G401 (cell line): Measurements from ENCODE around the gene SCYL2. TPM values are rescaled to one million over a fixed set of nuclear protein-coding genes. Genes with fewer than 3 reads are reported as not detected.
A peak's percentile ranks its signal among the peaks of the same experiment; 100 is the strongest.
"Not testable (repeated sequence)": the region's sequence is repeated elsewhere in the genome, so short reads cannot be mapped to it uniquely, and the experiment has no call there.

Source experiments
- DNase-seq: peaks from one replicate; pipeline ENCODE4 v3.0.0-alpha.2; 2015; ENCODE audit warnings: low spot score
- in situ Hi-C: cut with HindIII; loops from 2 replicates; pipeline ENCODE4 v1.10.0; 2016; ENCODE audit warnings: low sequenced_read_pairs, mixed read lengths
- total RNA-seq: library from RNA; depleted of rRNA; stranded (reverse); fragments of >200 nt; shearing (Covaris generic); gene quantifications from 2 replicates; pipeline ENCODE4 v1.2.3, GENCODE V29; 2014

Gene SCYL2
- total RNA-seq, 1 experiment from 2014 or later = 10.9 TPM

GRCh38 chr12:100304334-100304733 lies 37.4 kb downstream of the SCYL2 start:
- DNase-seq, in situ Hi-C loops: not testable (repeated sequence)

- in situ Hi-C loops, DNase-seq: not testable (repeated sequence)
These were observed 41.2 kb downstream of the SCYL2 start for GRCh38 chr12:100308138-100308537.

GRCh38 chr12:100311317-100311716 lies 44.3 kb downstream of the SCYL2 start:
- in situ Hi-C loops = no loop called here
- DNase-seq = no peak

- no peak for DNase-seq
- in situ Hi-C loops = no loop called here
These were observed 50.4 kb downstream of the SCYL2 start for GRCh38 chr12:100317371-100317770.

DNA sequence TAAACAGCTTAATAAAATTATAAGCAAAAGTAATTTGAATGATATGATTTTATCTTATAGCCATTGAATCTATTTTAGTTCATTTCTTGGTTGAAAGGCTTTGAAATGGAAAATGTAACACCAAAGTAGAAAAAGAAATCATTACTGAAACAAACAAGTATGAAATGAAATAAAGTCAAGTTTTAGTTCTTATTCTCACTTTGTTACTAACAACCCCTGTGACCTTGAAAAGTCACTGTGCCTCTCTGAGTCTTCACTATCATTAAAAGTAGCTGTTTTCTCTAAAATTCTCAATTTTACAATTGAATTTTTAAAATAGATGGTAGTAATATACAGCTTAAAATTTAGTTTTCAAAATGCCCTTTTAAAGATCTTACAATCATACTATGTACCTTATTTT lies 57.5 kb downstream of the SCYL2 start:
- in situ Hi-C loops = no loop called here

GRCh38 chr12:100326208-100326607 lies 59.2 kb downstream of the SCYL2 start:
- in situ Hi-C loops = no loop called here

More for the DNA sequence above, 57.5 kb downstream of the SCYL2 start:
- no peak for DNase-seq

GRCh38 chr12:100329800-100330199 lies 62.8 kb downstream of the SCYL2 start:
- no peak for DNase-seq
- in situ Hi-C loops = no loop called here

More at GRCh38 chr12:100326208-100326607, 59.2 kb downstream of the SCYL2 start:
- no peak for DNase-seq

DNA sequence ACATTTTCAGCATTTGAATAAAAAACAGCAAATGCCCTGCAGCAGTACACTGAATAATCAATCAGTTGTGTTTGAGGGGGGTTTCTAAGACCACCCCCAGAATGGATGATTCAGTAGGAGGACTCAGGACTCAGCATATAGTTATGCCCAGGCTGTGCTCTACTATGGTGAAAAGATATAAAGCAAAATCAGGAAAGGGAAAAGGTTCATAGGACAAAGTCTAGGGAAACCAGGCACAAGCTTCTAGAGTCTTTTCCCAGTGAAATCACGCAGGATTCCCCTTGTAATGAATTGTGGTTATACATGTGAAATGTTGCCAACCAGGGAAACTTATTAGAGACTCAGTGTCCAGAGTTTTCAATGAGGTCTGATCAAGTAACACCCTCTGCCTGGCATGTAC lies 64.9 kb downstream of the SCYL2 start:
- in situ Hi-C loops = no loop called here
- no peak for DNase-seq

- in situ Hi-C loops = no loop called here
- DNase-seq = no peak
These were observed 65.9 kb downstream of the SCYL2 start for GRCh38 chr12:100332852-100333251.

DNA sequence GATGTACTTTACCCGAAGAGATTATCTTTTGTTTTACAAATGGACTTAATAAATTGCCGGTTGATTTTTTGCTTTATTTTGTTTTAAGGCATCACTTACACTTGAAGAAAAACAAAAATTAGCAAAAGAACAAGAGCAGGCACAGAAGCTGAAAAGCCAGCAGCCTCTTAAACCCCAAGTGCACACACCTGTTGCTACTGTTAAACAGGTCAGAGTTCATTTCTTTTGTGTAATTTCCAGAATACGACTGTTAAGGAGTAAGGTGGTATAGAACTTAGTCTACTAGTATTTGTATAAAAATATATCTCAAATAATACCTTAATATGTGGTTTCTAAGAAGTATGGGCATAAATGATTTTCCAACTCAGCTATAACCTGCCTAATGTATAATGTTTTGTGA lies 70.3 kb downstream of the SCYL2 start:
- in situ Hi-C loops = no loop called here
- DNase-seq = no peak

- in situ Hi-C loops = no loop called here
These were observed 70.8 kb downstream of the SCYL2 start for GRCh38 chr12:100337727-100338126.

GRCh38 chr12:100339071-100339470 lies 72.1 kb downstream of the SCYL2 start:
- in situ Hi-C loops = no loop called here
- no peak for DNase-seq

More at GRCh38 chr12:100337727-100338126, 70.8 kb downstream of the SCYL2 start:
- DNase-seq = no peak

- DNase-seq, in situ Hi-C loops: not testable (repeated sequence)
These were observed 75.9 kb downstream of the SCYL2 start for GRCh38 chr12:100342897-100343296.

GRCh38 chr12:100344351-100344750 lies 77.4 kb downstream of the SCYL2 start:
- in situ Hi-C loops, DNase-seq: not testable (repeated sequence)

GRCh38 chr12:100345020-100345767 lies 78.2 kb downstream of the SCYL2 start:
- in situ Hi-C loops = no loop called here
- no peak for DNase-seq

- in situ Hi-C loops = no loop called here
- no peak for DNase-seq
These were observed 79.7 kb downstream of the SCYL2 start for GRCh38 chr12:100346660-100347059.

DNA sequence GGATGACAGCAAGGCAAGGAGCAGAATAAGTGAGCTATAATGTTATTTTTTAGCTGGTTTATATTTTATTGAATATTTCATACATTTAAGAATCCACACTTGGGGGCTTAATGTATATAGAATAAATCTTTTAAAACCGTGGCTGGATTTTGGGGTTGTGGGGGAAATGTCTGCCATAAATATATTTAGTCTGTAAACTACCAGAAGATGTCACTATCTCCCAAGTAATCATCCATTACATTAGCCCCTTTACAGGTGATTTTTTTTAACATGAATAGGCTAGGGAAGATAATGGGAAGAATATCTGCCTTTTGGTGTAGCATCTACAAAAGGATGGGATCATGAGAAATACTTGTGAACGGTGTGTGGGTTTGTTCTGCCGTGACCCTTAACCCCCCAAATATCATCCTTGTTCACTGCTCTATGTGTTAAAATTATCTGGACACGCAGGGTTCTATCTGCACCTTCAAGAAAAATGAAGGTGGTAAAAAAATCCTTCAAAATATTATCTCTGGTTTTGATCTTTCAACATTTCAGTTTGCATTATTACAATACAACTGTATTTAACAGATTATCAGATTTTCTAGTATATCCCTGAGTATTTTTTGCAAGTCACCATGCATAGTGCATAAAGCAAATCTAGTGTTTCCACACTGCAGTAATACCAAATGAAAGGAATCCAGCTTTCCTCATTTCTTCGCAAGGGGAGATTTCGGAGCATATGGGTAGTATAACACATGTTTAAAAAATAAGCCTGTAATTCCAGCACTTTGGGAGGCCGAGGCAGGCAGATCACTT lies 81.9 kb downstream of the SCYL2 start:
- DNase-seq = peak; percentile 30
- in situ Hi-C loops = no loop called here

DNA sequence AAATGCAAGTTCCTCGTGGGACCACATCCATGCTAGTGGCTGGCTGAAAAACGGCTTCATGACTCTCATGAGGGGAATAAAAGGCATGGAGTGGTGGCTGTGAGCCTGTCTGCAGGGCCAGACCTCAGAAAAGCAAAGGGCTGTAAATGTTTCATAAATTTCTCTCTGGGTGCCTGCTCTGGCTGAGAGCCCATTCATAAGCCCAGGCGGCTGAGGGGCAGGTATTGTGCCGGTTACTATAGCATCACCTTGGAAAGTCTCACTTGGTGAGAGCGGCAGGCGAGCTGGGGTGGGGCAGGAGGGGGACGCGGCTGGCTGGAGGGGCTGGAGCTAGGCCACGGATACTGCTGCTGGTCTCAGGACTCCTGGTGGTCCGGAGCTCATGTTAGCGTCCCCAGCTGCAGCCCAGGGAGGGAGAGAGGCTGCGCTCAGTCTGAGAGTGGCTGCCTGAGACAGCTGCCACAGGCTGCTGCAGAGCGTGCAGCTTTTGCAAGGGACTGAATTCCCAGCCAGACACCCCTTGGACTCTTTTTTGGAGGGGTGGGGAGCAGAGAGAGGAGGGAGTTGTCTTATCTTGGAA lies 89.8 kb downstream of the SCYL2 start, which contains the start of gene SLC17A8:
SLC17A8 (plus strand) TSS at position 431 of the 580 bp plus-strand sequence. CDS start 318 bp downstream, outside the sequence.
- in situ Hi-C loops = no loop called here
- no peak for DNase-seq

GRCh38 chr12:100359248-100359647 lies 92.3 kb downstream of the SCYL2 start:
- in situ Hi-C loops = no loop called here
- DNase-seq = no peak

- in situ Hi-C loops = no loop called here
- DNase-seq = no peak
These were observed 92.8 kb downstream of the SCYL2 start for GRCh38 chr12:100359822-100360221.
